Heart left ventricle (tissue), 16 donors: ENCODE data around the gene AGPAT3. TPM values are rescaled to one million over a fixed set of nuclear protein-coding genes. Genes with fewer than 3 reads are reported as not detected.

Experiments used
- ATAC-seq, 4 donors: fragments of 200-7000 bp; cut with Tn5 transposase; one replicate each; pipeline ENCODE4 v1.9.1; 2020 to 2022; ENCODE audit warnings: moderate library complexity in 4 of 4, mild to moderate bottlenecking in 3 of 4, moderate number of reproducible peaks in 1 of 4
- DNase-seq, 5 donors: peaks; one replicate each; pipeline ENCODE4 v3.0.0-alpha.2; 2020
- H3K27ac ChIP-seq, 12 donors: fragments of 200-600 bp; sonication (generic) in 4 of 12; one replicate each; pipeline versions ENCODE4 v1.5.0 to v1.8.0; 2016 to 2022; ENCODE audit warnings: mild to moderate bottlenecking in 2 of 12
- H3K27me3 ChIP-seq, 9 donors: fragments of 200-600 bp; sonication (generic) in 2 of 9; one replicate each; pipeline versions ENCODE4 v1.5.1 to v1.8.0; 2016 to 2022; ENCODE audit warnings: mild to moderate bottlenecking in 3 of 9
- H3K36me3 ChIP-seq, 9 donors: fragments of 200-600 bp; sonication (generic) in 2 of 9; one replicate each; pipeline versions ENCODE4 v1.5.0 to v1.8.0; 2018 to 2022; ENCODE audit warnings: mild to moderate bottlenecking in 2 of 9
- H3K4me1 ChIP-seq, 12 donors: fragments of 200-600 bp; sonication (generic) in 4 of 12; one replicate each; pipeline versions ENCODE4 v1.5.0 to v1.8.0; 2016 to 2022; ENCODE audit warnings: mild to moderate bottlenecking in 3 of 12
- H3K4me3 ChIP-seq, 12 donors: fragments of 200-600 bp; sonication (generic) in 4 of 12; one replicate each; pipeline versions ENCODE4 v1.5.0 to v1.8.0; 2017 to 2022; ENCODE audit warnings: mild to moderate bottlenecking in 9 of 12, moderate library complexity in 4 of 12
- H3K9me3 ChIP-seq, 12 donors: fragments of 200-600 bp; sonication (generic) in 4 of 12; one replicate each; pipeline versions ENCODE4 v1.5.0 to v1.8.0; 2016 to 2022; ENCODE audit warnings: mild to moderate bottlenecking in 1 of 12
- CTCF ChIP-seq, 12 donors: fragments of 200-600 bp; sonication (generic) in 4 of 12; IDR thresholded peaks; one replicate each; pipeline versions ENCODE4 v1.5.0 to v1.8.0; 2018 to 2022; ENCODE audit warnings: antibody characterized with exemption in 12 of 12, mild to moderate bottlenecking in 5 of 12
- POLR2A ChIP-seq, 2 donors: fragments of 450-650 bp; IDR thresholded peaks; one replicate each; pipeline ENCODE4 v1.6.1; 2017; ENCODE audit warnings: antibody characterized with exemption in 2 of 2, mild to moderate bottlenecking in 2 of 2, moderate library complexity in 2 of 2
- WGBS, 4 donors: extraction: QIAGEN DNeasy Blood & Tissue Kit in 2 of 4; methylation state at CpG; one replicate each; pipeline versions ENCODE4 v1.1.5 to v1.1.7; 2013 to 2018; 5-methylcytosine and 5-hydroxymethylcytosine counted together
- intact Hi-C, 10 donors: fragments of 100-400 bp; cut with DNase I; formaldehyde crosslinking; loops; one replicate each; pipeline versions ENCODE4 v1.11.1 to v1.14.2; 2022
- polyA plus RNA-seq, 2 donors: library from polyadenylated mRNA; stranded (reverse); fragments of 200-250 nt; gene quantifications; one replicate each; pipeline ENCODE4 v1.2.3, GENCODE V29; 2013
- total RNA-seq, 9 donors: library from RNA; depleted of rRNA in 2 of 9; stranded (reverse); fragments of >200 nt in 2 of 9; fragmentation: NEBNext Ultra II Directional in 3 of 9; extraction: Animal tissue kit (Norgen Biotek cat#: 25700) in 3 of 9; gene quantifications; one replicate each; pipeline versions ENCODE4 v1.1.0 to v1.2.4, GENCODE V29; 2016 to 2023
- donor health status: ischemic (EF 13 %, LVEDD 7.1; RV severe dilation, severe dysfunction).
- donor health status: healthy with polysubstance abuse.
- donor health status: DM: no; HTN: yes; CAD: no.
- donor health status: DM: no; HTN: no; CAD: no.
- donor health status: ischemic (EF 25% LVEDD 6.9; RV normal size, moderate dysfunction).
- donor health status: ischemic (EF 25% LVEDD 5.7; RV mildly dilated, moderate dysfunction).
- donor health status: healthy.
- donor health status: DM: yes; HTN: yes; CAD: no.
- donor health status: ischemic (EF 35%, LVEDD 5.7; RV mildly dilated, moderate dysfunction).
- donor health status: nonischemic (EF 11% LVEDD 7.7; RV severe dilation, severe dysfunction).
- donor health status: DM: yes; HTN: yes; CAD: no.
- donor health status: PGD.
- donor health status: ischemic (EF 29% LVEDD 5.4; RV normal size, mild dysfunction).
- donor health status: nonischemic (EF 23%, LVEDD 6.1; RV moderate dilation, normal function).

AGPAT3 gene
- total and polyA plus RNA-seq, 11 donors: 26.6 to 86.0 (median 64.5) TPM

GRCh38 chr21:43869486-43870325 is 4.7 kb downstream of the AGPAT3 start:
- peaks cover 0 to 56% (median 3%) of the 10 kb centered on the region in 9 donors for H3K36me3 ChIP-seq
- no peaks in the 10 kb centered on the region for H3K9me3 ChIP-seq
- ATAC-seq: peak; percentile 34 to 56 (median 50)
- intact Hi-C loops: loop anchor here in 9 of 10 donors (5.0 to 10.0 kb wide), 6 partner anchors 33 to 68 kb away; no protein-coding TSS in a partner anchor
- TF ChIP-seq CTCF (IDR thresholded peaks at IDR 0.05) (no peak), POLR2A (IDR thresholded peaks at IDR 0.05) (no peak)
- peaks cover 0 to 70% (median 27%) of the 10 kb centered on the region in 12 donors for H3K4me1 ChIP-seq
- H3K27me3 ChIP-seq: no peaks in the 10 kb centered on the region
- WGBS, 4 donors: 76 to 81% (median 79%) methylated on average over 21 of the region's 21 CpGs
- H3K4me3 ChIP-seq: no peak overlapping the region
- no peak for DNase-seq
- H3K27ac ChIP-seq: peak overlapping the region in 6 of 12 donors; percentile 13 to 60 (median 36)

DNA sequence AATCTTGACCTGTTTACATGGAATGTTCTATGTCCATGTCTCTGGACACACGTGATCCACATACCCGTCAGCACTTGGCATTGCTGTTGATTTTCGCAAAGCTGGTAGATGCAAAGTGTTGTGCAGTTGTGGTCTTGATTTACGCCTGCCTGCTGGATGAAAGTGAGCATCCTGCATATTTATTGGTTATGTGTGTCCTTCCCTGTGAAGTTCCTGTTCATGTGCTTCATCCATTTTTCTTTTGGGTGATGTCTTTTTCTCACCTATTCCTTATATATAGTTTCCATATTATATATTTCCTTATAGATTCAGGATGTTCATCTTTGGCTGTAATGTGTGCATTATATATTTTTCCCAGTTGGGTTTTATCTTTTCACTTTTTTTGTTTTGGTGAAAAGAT is 6.5 kb downstream of the AGPAT3 start:
- peak in 1 of 5 donors; percentile 11 for DNase-seq
- H3K27ac ChIP-seq: no peak overlapping the region
- 70 to 89% (median 77%) methylated on average over 4 of the region's 4 CpGs for WGBS, 4 donors

DNA sequence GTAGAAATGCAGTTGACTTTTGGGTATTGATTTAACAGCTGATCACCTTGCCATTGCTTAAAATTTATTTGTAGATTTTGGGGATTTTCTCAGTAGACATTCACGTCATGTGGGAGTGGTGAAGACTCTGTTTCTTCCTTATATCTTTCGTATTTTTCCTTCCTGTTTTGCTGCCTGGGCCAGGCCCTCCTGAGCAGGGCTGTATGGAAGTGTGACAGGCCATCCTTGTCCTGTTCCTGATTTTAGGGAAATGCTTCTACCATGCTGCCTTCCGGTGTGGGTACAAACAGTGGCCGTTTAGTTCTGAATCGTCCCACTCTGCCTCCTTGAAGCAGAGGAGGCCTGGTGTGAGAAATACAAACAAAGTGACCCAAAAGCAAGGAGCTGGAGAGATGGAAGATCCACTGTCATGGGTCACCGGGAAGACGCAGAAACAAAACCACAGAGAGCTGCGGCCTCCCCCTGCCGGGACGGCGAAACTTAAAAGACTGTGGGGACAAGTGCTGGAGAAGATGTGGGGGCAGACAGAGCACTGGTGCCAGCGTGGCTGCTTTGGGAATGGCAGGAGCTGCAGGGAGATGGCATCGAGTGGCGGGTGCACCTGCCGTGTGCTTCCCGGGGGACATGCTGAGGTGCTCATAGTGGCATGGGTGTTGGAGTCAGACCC is 7.6 kb downstream of the AGPAT3 start:
- intact Hi-C loops: loop anchor here in 1 of 10 donors (5.0 kb wide), 1 partner anchor 60 kb away; no protein-coding TSS in a partner anchor
- 86 to 93% (median 88%) methylated on average over 16 of the region's 16 CpGs for WGBS, 4 donors
- ATAC-seq: no peak

More for the DNA sequence above, 6.5 kb downstream of the AGPAT3 start:
- TF ChIP-seq POLR2A (IDR thresholded peaks at IDR 0.05): no peak
- no peak for TF ChIP-seq CTCF (IDR thresholded peaks at IDR 0.05)
- Histone ChIP-seq H3K4me1 (peaks cover 0 to 71% (median 26%) of the 10 kb centered on the region in 12 donors), H3K4me3 (no peak overlapping the region), H3K9me3 (no peaks in the 10 kb centered on the region), H3K36me3 (peaks cover 0 to 62% (median 3%) of the 10 kb centered on the region in 9 donors), H3K27me3 (no peaks in the 10 kb centered on the region)
- no peak for ATAC-seq
- intact Hi-C loops: loop anchor here in 1 of 10 donors (5.0 kb wide), 1 partner anchor 61 kb away; no protein-coding TSS in a partner anchor

More for the DNA sequence above, 7.6 kb downstream of the AGPAT3 start:
- no peak for DNase-seq
- Histone ChIP-seq H3K4me1 (peaks cover 0 to 60% (median 15%) of the 10 kb centered on the region in 12 donors), H3K36me3 (peaks cover 0 to 55% (median 3%) of the 10 kb centered on the region in 9 donors), H3K27me3 (no peaks in the 10 kb centered on the region), H3K4me3 (no peak overlapping the region), H3K9me3 (no peaks in the 10 kb centered on the region), H3K27ac (peak overlapping the region in 1 of 12 donors; percentile 73)
- no peak for TF ChIP-seq POLR2A (IDR thresholded peaks at IDR 0.05)
- no peak for TF ChIP-seq CTCF (IDR thresholded peaks at IDR 0.05)
